NCI-H2107 treated with DMSO at 0.1 percent for 48 hours (cell line): ENCODE data around the gene SPACA9.

ENCODE experiments used
- DNase-seq: peaks from one replicate; lab custom pipeline; 2025; ENCODE audit not compliant: unreplicated experiment; lab: John Stamatoyannopoulos, UW

The SPACA9 gene

GRCh38 chr9:132937463-132937901 is 58.8 kb downstream of the SPACA9 start:
- DNase-seq = no peak

- no peak for DNase-seq
Measured at GRCh38 chr9:132939169-132939568, 60.5 kb downstream of the SPACA9 start.
